NCI-H187 (cell line): ENCODE data around the gene DUT.

Experiments used
- DNase-seq, 2 experiments: peaks; one replicate each; lab custom pipeline; 2025; lab: John Stamatoyannopoulos, UW

The DUT gene

DNA sequence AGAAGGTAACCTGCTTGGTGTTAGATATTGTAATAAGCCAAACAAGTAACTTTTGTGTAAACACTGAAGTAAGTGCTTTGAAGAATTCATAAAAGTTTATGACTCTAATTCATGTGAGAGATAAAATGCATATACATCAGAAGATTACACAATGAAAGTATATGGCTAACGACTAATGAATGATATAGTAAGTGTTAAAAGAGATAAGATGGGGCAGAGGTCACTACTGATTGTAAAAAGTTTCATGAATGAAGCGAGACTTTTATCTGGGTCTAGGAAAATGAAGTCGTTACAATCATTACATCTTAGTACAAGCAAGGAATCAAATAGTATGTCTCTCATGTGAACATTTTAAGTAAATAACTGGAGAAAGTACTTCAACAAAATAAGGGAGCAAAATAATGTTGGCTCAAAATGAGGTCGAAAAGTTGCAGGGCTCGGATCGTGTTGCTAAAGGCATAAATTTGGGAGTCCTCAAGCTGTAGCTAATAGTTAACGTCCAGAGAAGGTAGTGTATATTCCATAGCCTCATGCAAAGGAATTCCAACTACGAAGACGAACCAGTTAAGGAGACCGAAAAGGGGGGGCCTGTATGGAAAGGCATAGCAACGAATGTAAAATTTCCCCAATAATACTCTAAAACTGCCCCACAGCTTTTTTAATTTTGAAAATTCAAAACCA lies 984 bp upstream of the DUT start:
- DNase-seq: no peak

DNA sequence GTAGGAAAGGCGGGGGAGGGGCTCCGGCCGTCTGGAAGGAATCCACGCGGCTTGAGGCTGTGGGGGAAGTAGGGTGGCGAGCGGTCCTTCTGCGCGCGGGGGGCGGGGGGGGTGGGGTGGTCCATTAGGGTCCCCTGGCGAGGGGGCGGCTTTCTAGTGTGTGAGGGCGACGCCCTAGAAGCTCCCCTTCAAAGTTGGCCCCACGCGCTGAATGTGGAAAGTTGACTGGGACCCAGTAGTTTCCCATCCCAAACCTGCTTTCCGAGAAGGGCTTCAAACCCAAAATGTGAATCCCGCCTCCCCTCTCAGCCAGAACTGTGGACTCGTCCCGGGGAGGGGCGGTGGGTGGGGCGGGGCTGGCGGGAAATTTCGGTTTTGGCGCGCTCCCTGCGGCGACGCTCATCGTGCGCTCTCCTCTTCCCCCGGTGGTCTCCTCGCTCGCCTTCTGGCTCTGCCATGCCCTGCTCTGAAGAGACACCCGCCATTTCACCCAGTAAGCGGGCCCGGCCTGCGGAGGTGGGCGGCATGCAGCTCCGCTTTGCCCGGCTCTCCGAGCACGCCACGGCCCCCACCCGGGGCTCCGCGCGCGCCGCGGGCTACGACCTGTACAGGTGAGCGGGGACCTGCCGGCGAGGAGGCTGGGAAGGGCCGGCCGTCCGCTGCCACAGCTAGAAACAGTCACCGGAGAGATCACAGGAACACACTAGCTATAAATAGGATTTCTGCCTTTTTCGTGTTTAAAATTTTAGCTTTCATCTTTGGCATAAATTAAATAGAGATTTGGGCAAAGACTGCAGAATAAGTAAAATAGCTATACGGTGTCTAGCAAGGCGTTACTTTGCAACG lies 790 bp downstream of the DUT start:
- peak; percentile 19 to 31 for DNase-seq

- no peak for DNase-seq
Measured at GRCh38 chr15:48332642-48333034, 1.4 kb downstream of the DUT start.

DNA sequence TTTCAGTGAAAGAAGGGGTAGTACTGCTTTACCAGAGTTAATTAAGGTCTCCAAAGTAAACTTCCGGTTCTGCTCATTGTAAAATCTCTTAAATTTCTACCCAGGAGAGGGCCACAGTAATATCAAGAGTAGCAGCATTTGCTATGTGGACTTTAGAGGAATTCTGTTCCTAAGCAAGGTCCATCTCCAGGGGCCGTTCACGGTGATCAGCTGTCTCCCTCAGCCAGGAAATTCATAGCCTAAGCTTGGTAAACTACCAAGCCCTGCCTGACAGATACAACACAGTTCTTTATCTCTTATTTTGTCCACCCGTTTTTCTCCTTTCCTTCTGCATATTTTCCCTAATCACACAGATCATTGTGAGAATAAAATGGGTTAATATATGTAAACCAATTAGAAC lies 2.3 kb downstream of the DUT start:
- DNase-seq: no peak

DNA sequence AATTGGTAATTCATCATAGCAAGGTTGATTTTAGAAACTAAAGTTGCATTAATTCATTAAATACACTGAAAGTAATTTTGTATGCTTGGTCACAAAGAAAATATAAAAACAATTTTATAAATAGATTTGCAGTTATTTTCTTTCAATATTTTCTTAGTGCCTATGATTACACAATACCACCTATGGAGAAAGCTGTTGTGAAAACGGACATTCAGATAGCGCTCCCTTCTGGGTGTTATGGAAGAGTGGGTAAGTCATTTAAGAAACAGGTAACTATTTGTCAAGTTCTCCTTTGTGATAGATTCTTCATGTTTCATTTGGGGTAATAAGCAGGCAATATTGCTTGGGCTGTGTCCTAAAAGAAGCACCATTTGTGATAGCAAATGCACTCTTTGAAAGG lies 3.0 kb downstream of the DUT start:
- no peak for DNase-seq

DNA sequence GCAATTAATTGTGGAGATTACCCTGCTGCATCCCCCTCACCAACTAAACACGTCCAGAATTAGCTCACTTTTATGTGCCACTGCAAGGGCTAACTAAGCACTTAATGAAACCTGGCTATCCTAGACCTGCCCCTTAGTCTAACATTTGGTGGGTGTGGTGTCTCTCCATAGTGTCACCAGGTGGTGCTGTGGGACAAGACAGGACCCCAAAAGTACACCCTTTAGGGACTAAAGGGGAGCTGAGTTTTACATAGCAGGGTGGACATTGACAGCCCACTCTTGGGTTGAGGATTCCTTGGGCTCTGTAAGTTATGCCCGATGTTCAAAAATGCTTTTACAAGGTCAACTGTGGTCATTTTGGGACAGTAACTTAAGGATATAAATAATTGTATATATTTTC lies 5.7 kb downstream of the DUT start:
- no peak for DNase-seq

DNA sequence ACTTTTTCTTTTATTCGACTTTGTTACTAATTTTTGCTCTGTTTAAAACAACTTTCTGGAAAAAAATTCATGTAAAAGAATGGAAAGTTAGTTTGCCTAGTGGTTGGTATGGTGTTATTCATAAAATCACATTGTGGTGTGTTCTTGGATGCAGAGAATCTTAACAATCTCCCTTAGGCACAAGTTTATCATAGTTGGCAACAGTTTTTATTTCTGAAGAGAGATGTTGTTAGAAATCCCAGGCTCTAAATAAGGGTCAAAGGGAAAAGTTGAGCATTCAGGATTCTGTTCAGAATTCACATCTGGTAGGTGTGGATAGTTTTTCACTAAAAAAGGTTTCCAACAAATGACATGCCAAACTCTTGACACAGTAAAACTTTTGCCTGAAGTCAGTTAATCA lies 6.4 kb downstream of the DUT start:
- no peak for DNase-seq

- no peak for DNase-seq
Measured at GRCh38 chr15:48340111-48340510, 8.9 kb downstream of the DUT start.

GRCh38 chr15:48343865-48344264 lies 12.6 kb downstream of the DUT start:
- DNase-seq: no peak

GRCh38 chr15:48345516-48345915 lies 14.3 kb downstream of the DUT start:
- no peak for DNase-seq

DNA sequence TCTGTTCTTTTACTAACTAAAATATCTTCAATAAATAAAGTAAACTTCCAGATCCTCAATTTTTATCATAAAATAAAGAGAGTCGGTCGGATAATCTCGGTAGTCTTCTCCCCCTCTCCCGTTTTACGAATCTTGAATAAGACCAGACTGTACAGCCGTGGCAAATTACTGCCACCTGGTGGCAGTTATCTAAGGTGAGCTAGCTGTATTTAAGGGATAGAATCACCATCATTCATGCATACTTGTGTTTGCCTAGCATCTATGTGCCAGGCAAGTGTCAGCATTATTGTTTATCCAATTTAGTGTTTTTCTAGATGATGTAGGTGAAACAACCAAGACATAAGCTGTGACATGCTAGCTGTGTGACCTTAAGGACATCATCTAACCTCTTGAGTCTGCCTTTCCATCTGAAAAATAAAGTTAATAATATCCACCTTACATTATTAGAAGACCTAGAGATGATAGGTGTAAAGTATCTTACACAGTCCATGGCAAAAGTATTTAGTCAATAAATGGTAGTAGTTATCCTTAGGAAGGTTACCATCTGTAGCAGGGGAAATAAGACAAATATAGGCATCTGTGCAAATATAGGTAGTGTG lies 21.3 kb downstream of the DUT start:
- peak; percentile 16 to 37 for DNase-seq

- no peak for DNase-seq
Measured at GRCh38 chr15:48354694-48355303, 23.6 kb downstream of the DUT start.

DNA sequence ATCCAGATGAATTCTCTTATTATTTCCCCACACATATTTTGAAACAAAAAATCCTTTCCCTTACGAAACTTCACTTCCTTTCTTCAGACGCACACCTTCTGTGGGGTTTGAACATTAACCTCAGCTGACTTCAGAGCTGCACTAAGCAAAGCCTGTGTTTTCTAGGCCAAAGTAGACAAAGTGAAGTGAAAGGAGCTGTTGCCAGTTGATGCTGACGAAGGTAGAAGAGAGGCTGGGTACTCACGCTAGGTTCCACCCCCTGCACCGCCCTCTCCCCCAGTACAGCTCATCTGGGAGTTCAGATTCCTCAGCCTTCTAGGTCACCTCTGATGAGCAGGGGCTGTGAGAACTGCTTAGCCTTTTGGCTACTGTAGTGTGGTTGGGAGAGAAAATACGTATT lies 24.1 kb downstream of the DUT start:
- DNase-seq: no peak

DNA sequence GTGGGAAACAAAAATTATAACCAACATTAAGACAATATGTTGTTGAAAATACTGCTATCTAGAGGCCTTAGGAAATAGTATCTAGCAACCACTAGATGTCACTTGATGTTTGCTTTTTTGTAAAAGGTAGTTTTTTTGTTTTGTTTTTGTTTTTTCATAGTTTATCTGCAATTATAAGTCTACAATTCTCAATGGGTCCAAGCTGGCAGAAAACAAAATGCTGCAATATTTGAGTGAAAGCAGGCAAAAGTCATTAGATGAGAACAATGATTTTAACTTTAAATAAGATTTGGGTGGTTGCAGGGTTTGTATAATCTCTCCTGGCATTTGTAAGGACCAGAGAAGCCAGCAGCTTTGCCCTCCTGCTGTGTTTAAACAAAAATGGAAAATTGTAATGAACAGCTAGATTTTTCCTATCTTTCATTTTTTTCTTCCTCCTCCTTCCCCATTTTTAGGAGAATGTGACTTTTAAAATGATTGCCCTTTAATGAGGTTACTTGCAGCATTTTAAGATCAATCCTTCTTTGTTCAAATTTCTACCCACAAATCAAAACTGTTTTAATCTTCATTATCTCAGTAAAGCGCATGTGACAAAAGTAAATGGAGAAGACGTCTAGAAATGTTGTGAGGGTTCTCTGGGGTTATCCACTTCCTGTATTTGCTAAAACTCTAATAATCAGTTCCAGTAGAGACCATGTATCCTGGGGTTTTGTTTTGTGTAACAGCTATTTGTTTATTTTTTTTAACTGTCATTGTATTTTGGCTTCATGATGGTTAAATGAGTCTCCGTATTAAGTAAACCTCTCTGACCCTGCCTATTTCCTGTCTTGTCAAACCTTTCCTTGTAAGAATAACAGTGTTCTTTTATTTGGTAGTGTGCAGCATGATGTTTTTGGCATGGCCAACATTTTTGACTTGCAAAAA lies 27.3 kb downstream of the DUT start:
- no peak for DNase-seq

GRCh38 chr15:48360841-48361240 lies 29.6 kb downstream of the DUT start:
- DNase-seq: no peak

DNA sequence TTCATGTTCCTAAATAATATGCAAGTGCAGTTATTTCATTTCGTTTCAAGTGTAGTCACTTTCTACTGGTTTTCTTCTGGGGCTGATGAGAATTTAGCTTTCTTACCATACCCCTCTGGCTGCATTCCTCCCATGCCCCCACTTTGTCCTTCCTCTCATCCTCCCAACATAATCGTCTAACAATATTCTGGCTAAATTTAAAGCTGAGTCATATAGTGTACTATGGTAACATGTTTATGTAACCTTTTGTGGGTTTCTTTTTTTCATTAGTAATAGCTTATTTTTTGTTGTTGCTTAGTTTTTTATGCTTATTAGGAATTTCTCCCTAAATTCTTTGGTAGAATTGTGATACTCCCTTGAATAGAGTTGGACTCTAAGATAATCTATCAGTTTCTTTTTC lies 30.5 kb downstream of the DUT start:
- no peak for DNase-seq

DNA sequence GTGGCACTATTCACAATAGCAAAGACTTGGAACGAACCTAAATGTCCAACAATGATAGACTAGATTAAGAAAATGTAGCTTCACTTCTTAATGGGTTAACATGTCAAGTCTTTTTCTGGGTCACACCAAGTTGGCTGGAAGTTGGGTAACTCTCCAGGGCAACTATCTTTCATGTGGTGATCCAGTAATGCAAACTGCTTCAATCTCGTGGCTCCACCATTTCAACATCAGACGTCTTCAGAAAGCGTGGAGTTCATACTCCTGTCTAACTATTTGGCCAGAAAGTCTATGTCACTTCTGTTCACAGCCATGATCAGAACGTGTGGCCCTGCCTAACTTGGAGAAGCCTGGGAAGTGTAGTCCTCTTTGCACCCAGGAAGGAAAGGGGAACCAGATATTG lies 32.2 kb downstream of the DUT start:
- DNase-seq: no peak

DNA sequence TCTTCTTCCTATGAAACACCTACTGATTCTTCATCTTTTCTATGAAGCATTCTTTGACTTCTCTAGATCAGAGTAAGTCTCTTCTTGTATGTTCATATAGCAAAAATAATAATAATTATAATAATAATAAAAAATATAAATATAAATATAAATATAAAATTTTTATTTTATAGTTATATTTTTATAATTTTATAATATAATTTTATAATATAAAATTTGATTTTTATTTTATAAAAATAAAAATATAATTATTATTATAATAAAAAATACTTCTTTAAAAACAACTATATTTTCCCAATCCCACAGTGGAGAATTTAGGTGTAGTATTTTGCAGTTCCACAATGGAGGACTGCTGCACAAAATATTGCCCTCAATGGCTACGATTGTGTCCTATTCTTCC lies 34.3 kb downstream of the DUT start:
- no peak for DNase-seq

GRCh38 chr15:48366584-48367312 lies 35.5 kb downstream of the DUT start:
- DNase-seq: no peak

DNA sequence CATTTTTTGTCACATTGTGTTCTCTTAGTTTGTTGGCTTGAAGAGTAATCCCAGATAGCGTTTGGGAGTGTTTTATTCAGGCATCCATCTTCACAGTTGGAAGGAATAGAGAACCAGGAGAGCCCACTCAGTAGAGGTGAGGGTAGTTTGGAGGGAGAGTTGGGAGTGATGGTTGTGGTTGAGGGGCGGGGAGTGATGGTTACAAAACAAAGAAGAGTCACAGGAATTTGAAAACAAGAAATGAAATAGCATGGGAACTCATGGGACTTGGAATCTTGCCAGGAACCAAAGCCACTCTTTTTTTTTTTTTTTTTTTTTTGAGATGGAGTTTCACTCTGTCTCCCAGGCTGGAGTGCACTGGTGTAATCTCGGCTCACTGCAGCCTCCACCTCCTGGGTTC lies 36.3 kb downstream of the DUT start:
- no peak for DNase-seq

DNA sequence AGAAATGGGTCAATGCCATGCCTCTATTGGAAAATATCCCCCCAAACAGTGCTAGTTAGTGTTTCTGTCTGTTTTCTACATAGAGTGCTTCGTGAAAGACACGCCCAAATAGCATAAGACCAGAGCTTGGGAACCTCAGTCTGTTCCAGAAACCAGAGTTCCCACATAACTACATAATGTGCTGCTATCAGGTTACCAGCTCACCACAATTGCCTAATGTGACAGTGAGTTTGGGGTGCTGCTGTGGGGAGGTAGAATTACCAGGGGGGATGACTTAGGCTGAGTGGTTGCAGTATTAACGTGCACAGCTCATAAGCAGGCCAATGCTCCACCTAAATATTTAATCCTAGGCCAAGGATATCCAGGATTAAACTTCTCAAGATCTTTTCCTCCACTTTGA lies 39.2 kb downstream of the DUT start:
- no peak for DNase-seq
